ENCODE results near the gene CAPN7.

The CAPN7 gene

DNA sequence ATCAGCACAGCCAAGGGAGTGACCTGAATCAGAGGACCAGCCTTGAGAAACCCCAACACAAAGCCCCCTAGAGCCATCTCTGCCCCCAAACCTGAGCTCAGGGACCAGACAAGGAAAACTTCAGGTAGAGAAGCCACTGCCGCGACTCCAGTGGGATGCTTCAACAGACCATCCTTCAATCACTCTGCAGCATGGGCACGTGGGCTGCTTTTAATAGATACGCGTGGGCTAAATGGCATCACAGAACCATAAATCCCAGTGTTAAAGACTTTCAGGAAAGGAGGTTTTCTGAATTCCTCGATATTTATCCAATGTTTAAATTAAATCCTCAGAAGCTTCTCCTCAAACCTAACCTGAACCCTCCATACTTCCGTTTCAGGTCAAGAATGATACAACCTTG, 95.7 kb downstream of the CAPN7 start:
- no peak for DNase-seq

All from CD4-positive, alpha-beta T cell treated with Interleukin-4 for 4 hours (primary cell).